Measurements from ENCODE around the gene CENPB.
A peak's percentile ranks its signal among the peaks of the same experiment; 100 is the strongest.

The CENPB gene

GRCh38 chr20:3777716-3778629 is 8.6 kb downstream of the CENPB start:
- no peaks in the 10 kb centered on the region for H3K9me3 Mint-ChIP-seq
- no peak overlapping the region for H3K27ac Mint-ChIP-seq
- H3K27me3 Mint-ChIP-seq (ENCODE audit: low read depth, poor library complexity) = peaks cover 78% of the 10 kb centered on the region
- no peaks in the 10 kb centered on the region for H3K36me3 Mint-ChIP-seq (ENCODE audit: low read depth)
- no peak for TF ChIP-seq CTCF (IDR thresholded peaks at IDR 0.05)
- peak overlapping the region; percentile 75 for H3K4me3 Mint-ChIP-seq
- DNase-seq = peak; percentile 68
- peaks cover 26% of the 10 kb centered on the region for H3K4me1 Mint-ChIP-seq

GRCh38 chr20:3777381-3777715 is 9.2 kb downstream of the CENPB start:
- Mint-ChIP-seq H3K4me3 (peak overlapping the region; percentile 74), H3K36me3 (ENCODE audit: low read depth) (no peaks in the 10 kb centered on the region)

GRCh38 chr20:3775457-3776108 is 11.0 kb downstream of the CENPB start:
- Mint-ChIP-seq H3K36me3 (ENCODE audit: low read depth) (no peaks in the 10 kb centered on the region), H3K9me3 (no peaks in the 10 kb centered on the region), H3K4me1 (peaks cover 10% of the 10 kb centered on the region), H3K27ac (no peak overlapping the region), H3K4me3 (no peak overlapping the region), H3K27me3 (ENCODE audit: low read depth, poor library complexity) (peaks cover 76% of the 10 kb centered on the region)
- no peak for DNase-seq
- no peak for TF ChIP-seq CTCF (IDR thresholded peaks at IDR 0.05)

More at GRCh38 chr20:3777381-3777715, 9.2 kb downstream of the CENPB start:
- peaks cover 21% of the 10 kb centered on the region for H3K4me1 Mint-ChIP-seq
- H3K27me3 Mint-ChIP-seq (ENCODE audit: low read depth, poor library complexity) = peaks cover 81% of the 10 kb centered on the region
- DNase-seq = no peak
- no peak overlapping the region for H3K27ac Mint-ChIP-seq
- H3K9me3 Mint-ChIP-seq = no peaks in the 10 kb centered on the region
- no peak for TF ChIP-seq CTCF (IDR thresholded peaks at IDR 0.05)

GRCh38 chr20:3771552-3772058 is 14.9 kb downstream of the CENPB start:
- DNase-seq = no peak
- Mint-ChIP-seq H3K4me1 (peaks cover 17% of the 10 kb centered on the region), H3K36me3 (ENCODE audit: low read depth) (no peaks in the 10 kb centered on the region), H3K27me3 (ENCODE audit: low read depth, poor library complexity) (peaks cover 36% of the 10 kb centered on the region), H3K27ac (no peak overlapping the region), H3K9me3 (no peaks in the 10 kb centered on the region), H3K4me3 (no peak overlapping the region)
- no peak for TF ChIP-seq CTCF (IDR thresholded peaks at IDR 0.05)

GRCh38 chr20:3768342-3769130 is 18.0 kb downstream of the CENPB start:
- peaks cover 11% of the 10 kb centered on the region for H3K27me3 Mint-ChIP-seq (ENCODE audit: low read depth, poor library complexity)
- H3K4me3 Mint-ChIP-seq = peak overlapping the region; percentile 83
- TF ChIP-seq CTCF (IDR thresholded peaks at IDR 0.05) = peak; percentile 55
- peak; percentile 91 for DNase-seq
- H3K4me1 Mint-ChIP-seq = peaks cover 44% of the 10 kb centered on the region
- no peaks in the 10 kb centered on the region for H3K9me3 Mint-ChIP-seq
- no peaks in the 10 kb centered on the region for H3K36me3 Mint-ChIP-seq (ENCODE audit: low read depth)
- peak overlapping the region; percentile 97 for H3K27ac Mint-ChIP-seq
